Right lobe of liver (tissue), 6 donors: ENCODE data around the gene CCDC174. TPM values are rescaled to one million over a fixed set of nuclear protein-coding genes. Genes with fewer than 3 reads are reported as not detected.

ENCODE experiments used
- ATAC-seq, 4 donors: fragments of 200-7000 bp; cut with Tn5 transposase; one replicate each; pipeline ENCODE4 v1.9.1; 2020; ENCODE audit warnings: mild to moderate bottlenecking in 4 of 4, moderate library complexity in 4 of 4
- DNase-seq, 3 donors: peaks; one replicate each; pipeline ENCODE4 v3.0.0-alpha.2; 2020
- H3K27ac ChIP-seq, 3 donors: fragments of 200-600 bp; one replicate each; pipeline ENCODE4 v1.8.0; 2022
- H3K27me3 ChIP-seq, 2 donors: fragments of 200-600 bp; one replicate each; pipeline ENCODE4 v1.8.0; 2022
- H3K36me3 ChIP-seq, 4 donors: fragments of 200-600 bp; sonication (generic) in 1 of 4; one replicate each; pipeline versions ENCODE4 v1.5.1 to v1.8.0; 2017 to 2022; ENCODE audit warnings: control low read depth in 1 of 4
- H3K4me1 ChIP-seq, 4 donors: fragments of 200-600 bp; sonication (generic) in 1 of 4; one replicate each; pipeline versions ENCODE4 v1.5.1 to v1.8.0; 2017 to 2022; ENCODE audit warnings: control low read depth in 1 of 4
- H3K4me3 ChIP-seq, 3 donors: fragments of 200-600 bp; one replicate each; pipeline ENCODE4 v1.8.0; 2022
- H3K9me3 ChIP-seq, 4 donors: fragments of 200-600 bp; sonication (generic) in 1 of 4; one replicate each; pipeline versions ENCODE4 v1.5.1 to v1.8.0; 2017 to 2022; ENCODE audit warnings: control low read depth in 1 of 4
- CTCF ChIP-seq, 4 donors: fragments of 200-600 bp in 3 of 4; fragments of 450-650 bp in 1 of 4; IDR thresholded peaks; one replicate each; pipeline versions ENCODE4 v1.5.1 to v1.8.0; 2016 to 2022; ENCODE audit warnings: antibody characterized with exemption in 4 of 4, mild to moderate bottlenecking in 2 of 4
- POLR2A ChIP-seq: fragments of 450-650 bp; IDR thresholded peaks from one replicate; pipeline ENCODE4 v1.6.1; 2017; ENCODE audit warnings: antibody characterized with exemption, mild to moderate bottlenecking
- WGBS: methylation state at CpG from one replicate; pipeline ENCODE4 v1.1.6; 2018; ENCODE audit warnings: low coverage, low lambda C conversion rate; ENCODE audit not compliant: insufficient coverage; ENCODE audit errors: missing lambda C conversion rate; 5-methylcytosine and 5-hydroxymethylcytosine counted together
- intact Hi-C, 2 donors: fragments of 100-400 bp; cut with DNase I; formaldehyde crosslinking; loops; one replicate each; pipeline versions ENCODE4 v1.11.2 to v1.14.1; 2022
- total RNA-seq, 6 experiments: library from RNA; depleted of rRNA in 2 of 6; stranded (reverse); fragments of >200 nt in 2 of 6; fragmentation: NEBNext Ultra II Directional in 3 of 6; extraction: Animal tissue kit (Norgen Biotek cat#: 25700) in 3 of 6; gene quantifications; one replicate each; pipeline versions ENCODE4 v1.1.0 to v1.2.4, GENCODE V29; 2016 to 2023
- donor health status: DM: no; HTN: yes; CAD: no.
- donor health status: DM: no; HTN: no; CAD: no.
- donor health status: DM: no; HTN: no; CAD: no.
- donor health status: DM: no; HTN: yes; CAD: no.
- donor health status: DM: no; HTN: yes; CAD: no.

CCDC174 gene
- total RNA-seq, 6 experiments from 2014 or later: 7.5 to 11.7 (median 10.6) TPM

DNA sequence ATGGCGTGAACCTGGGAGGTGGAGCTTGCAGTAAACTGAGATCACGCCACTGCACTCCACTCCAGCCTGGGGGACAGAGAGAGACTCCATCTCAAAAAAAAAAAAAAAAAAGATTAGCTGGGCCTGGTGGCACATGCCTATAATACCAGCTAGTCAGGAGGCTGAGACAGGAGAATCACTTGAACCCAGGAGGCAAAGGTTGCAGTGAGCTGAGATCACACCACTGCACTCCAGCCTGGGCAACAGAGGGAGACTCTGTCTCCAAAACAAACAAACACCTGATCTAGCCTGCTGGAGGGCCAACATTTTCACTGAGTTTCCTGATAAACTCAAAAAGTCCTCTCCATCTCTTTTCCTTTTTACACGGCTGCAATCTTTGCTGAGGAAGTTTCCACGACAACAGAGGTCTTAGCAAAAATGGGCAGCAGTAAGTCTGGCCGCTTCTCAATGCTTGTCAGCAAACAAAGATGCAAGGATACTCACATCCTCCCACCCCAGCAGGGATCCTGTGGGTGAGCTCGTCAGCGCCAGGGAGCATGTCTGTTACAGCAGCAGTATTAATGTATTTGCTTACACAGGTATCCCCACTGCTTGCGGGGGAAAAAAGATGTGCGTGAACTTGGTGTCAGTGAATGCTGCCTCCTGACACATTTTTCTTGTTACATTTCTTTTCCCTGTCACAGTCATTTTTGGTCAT, 21.0 kb upstream of the CCDC174 start:
- intact Hi-C loops: no loop called here
- peak in 1 of 3 donors; percentile 64 for DNase-seq
- WGBS: 57% methylated on average over 7 of the region's 9 CpGs

DNA sequence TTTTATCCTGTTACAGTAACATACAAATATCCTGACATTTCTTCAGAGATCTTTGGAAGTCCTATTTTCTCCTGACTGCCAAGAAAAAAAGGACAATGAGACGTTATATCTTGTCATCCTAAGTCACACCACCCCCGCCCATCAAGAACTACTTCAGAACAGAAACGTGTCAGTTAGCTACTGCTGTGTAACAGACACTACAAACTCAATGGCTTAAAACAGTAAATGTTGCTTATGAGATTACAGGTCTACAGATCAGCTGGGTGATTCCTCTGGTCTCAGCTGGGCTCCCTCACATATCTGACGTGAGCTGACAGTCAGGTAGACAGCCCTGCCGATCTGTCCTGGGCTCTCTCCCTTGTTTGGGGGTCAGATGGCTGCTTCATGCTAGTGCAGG, 20.5 kb upstream of the CCDC174 start:
- H3K4me1 ChIP-seq: peaks cover 0 to 36% (median 13%) of the 10 kb centered on the region in 4 donors
- no peaks in the 10 kb centered on the region for H3K27me3 ChIP-seq
- peak overlapping the region; percentile 22 to 73 (median 69) for H3K27ac ChIP-seq
- intact Hi-C loops: no loop called here
- DNase-seq (no peak), ATAC-seq (no peak)
- WGBS: 73% methylated on average over 3 of the region's 5 CpGs
- H3K4me3 ChIP-seq: no peak overlapping the region
- TF ChIP-seq POLR2A (no peak), CTCF (IDR thresholded peaks at IDR 0.05) (no peak)
- no peaks in the 10 kb centered on the region for H3K36me3 ChIP-seq
- H3K9me3 ChIP-seq: no peaks in the 10 kb centered on the region

More for the DNA sequence above, 21.0 kb upstream of the CCDC174 start:
- peak; percentile 62 to 71 (median 64) for ATAC-seq
- Histone ChIP-seq H3K36me3 (no peaks in the 10 kb centered on the region), H3K27ac (peak overlapping the region in 2 of 3 donors; percentile 69 to 73), H3K4me1 (peaks cover 0 to 36% (median 13%) of the 10 kb centered on the region in 4 donors), H3K27me3 (no peaks in the 10 kb centered on the region), H3K4me3 (no peak overlapping the region), H3K9me3 (no peaks in the 10 kb centered on the region)
- TF ChIP-seq POLR2A (no peak), CTCF (IDR thresholded peaks at IDR 0.05) (no peak)

DNA sequence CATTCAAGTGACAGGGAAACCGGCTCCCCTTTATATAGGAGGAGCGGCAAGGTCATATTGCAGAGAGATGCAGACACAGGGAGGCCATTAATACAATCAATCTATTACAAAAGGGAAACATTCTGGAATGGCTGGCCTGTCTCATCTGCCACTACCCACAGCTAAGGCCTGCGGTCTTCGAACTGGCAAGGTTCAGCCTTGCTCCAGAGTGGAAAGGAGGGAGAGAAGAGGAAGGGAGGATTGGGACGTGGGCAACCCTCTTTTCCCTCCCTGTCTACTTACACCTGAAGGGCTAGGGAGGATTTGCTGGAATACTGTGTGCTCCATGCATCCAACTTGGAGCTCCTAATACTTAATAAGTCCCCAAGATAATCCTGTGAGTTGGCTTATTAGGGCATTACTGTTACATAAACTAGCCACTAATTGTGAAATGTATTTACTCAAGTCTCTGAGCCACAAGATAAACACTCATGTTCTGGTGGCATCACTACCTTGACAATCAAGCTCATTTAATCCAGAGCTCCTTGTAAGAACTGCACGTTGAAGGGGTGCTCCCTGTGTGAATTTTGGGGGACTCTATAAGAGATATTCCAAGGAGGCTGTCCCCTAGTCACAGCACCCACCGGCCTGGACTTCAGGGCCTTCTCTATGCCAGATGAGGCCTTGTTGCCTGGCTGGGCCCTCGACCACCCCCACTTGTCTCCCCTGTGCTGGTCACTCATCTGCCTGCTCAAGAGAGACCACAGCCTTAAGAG, 19.7 kb upstream of the CCDC174 start:
- WGBS: 69% methylated on average over 6 of the region's 8 CpGs
- Histone ChIP-seq H3K4me1 (peaks cover 0 to 36% (median 13%) of the 10 kb centered on the region in 4 donors), H3K27ac (peak overlapping the region; percentile 22 to 73 (median 69)), H3K36me3 (no peaks in the 10 kb centered on the region), H3K9me3 (no peaks in the 10 kb centered on the region), H3K4me3 (peak overlapping the region in 1 of 3 donors; percentile 26), H3K27me3 (no peaks in the 10 kb centered on the region)
- intact Hi-C loops: no loop called here
- DNase-seq (no peak), ATAC-seq (peak; percentile 74 to 78 (median 78))
- TF ChIP-seq CTCF (IDR thresholded peaks at IDR 0.05) (no peak), POLR2A (no peak)

DNA sequence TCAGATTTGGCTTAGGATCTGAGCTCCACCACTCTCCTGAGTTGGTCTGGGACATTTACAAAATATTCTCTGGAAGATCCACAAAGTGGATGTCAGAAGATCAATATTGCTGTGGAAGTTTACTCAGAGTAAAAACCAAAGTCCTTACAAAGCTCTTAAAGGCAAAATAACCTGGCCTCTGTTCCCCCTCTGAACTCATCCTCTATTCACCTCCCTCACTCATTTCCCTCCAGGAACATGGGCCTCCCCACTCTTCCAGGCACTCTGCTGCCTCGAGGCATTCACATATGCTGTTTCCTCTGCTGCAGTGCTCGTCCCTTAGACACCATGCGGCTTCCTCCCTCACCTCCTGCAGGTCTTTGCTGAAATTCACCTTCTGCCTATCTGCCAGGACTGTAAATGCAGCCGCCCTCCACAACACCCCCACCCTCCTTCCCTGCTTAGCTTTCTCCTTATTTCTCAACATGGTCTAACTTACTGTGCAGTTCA, 19.1 kb upstream of the CCDC174 start:
- intact Hi-C loops: no loop called here
- H3K27me3 ChIP-seq: no peaks in the 10 kb centered on the region
- 39% methylated on average over 4 of the region's 4 CpGs for WGBS
- no peaks in the 10 kb centered on the region for H3K9me3 ChIP-seq
- peaks cover 0 to 36% (median 13%) of the 10 kb centered on the region in 4 donors for H3K4me1 ChIP-seq
- H3K4me3 ChIP-seq: peak overlapping the region in 1 of 3 donors; percentile 26
- no peak for TF ChIP-seq CTCF (IDR thresholded peaks at IDR 0.05)
- TF ChIP-seq POLR2A: no peak
- ATAC-seq (peak; percentile 38 to 60 (median 46)), DNase-seq (no peak)
- H3K36me3 ChIP-seq: no peaks in the 10 kb centered on the region
- H3K27ac ChIP-seq: peak overlapping the region in 2 of 3 donors; percentile 69 to 73
